ENCODE results near the gene OSBPL2. TPM values are rescaled to one million over a fixed set of nuclear protein-coding genes. Genes with fewer than 3 reads are reported as not detected.

The OSBPL2 gene
- polyA plus RNA-seq, 1 donor (not counting 4 experiments of a cell fraction or from before 2014, with no cell fraction given) = 15.9 TPM

- H4K20me1 ChIP-seq (ENCODE audit: control insufficient read depth, extremely low read depth, insufficient read depth, low read length) = peaks cover 12% of the 10 kb centered on the region
- H3K4me2 ChIP-seq (ENCODE audit: control insufficient read depth, extremely low read depth, insufficient read depth, low read depth, low read length) = peak overlapping the region; percentile 37
- H2AFZ ChIP-seq (ENCODE audit: control insufficient read depth, low read length) = no peak overlapping the region
- H3K27ac ChIP-seq (ENCODE audit: control insufficient read depth, insufficient read depth, low read length) = no peak overlapping the region
- no peaks in the 10 kb centered on the region for H3K9me1 ChIP-seq (ENCODE audit: control insufficient read depth, extremely low read depth, insufficient read depth, low read length)
- dilution Hi-C loops (cut with MboI; ENCODE audit: extremely low pct_ligation_motif_present, low sequenced_read_pairs) = no loop called here
- no peak for DNase-seq (ENCODE audit: low read depth, low spot score)
- no peak overlapping the region for H3K9ac ChIP-seq (ENCODE audit: control insufficient read depth, extremely low read depth, insufficient read depth, low read length)
- peaks cover 49 to 52% of the 10 kb centered on the region in 2 experiments for H3K36me3 ChIP-seq (ENCODE audit: control insufficient read depth in 2 of 2, extremely low read depth in 1 of 2, insufficient read depth in 2 of 2, low read length in 2 of 2)
- H3K4me3 ChIP-seq (ENCODE audit: control insufficient read depth in 2 of 3, extremely low read depth in 1 of 3, insufficient read depth in 2 of 3, low read depth in 1 of 3, low read length in 3 of 3) = no peak overlapping the region
- no peak for FAIRE-seq
- no peaks in the 10 kb centered on the region for H3K27me3 ChIP-seq (ENCODE audit: control insufficient read depth, extremely low read depth, insufficient read depth, low read length)
- peaks cover 1% of the 10 kb centered on the region for H3K79me2 ChIP-seq (ENCODE audit: control insufficient read depth, insufficient read depth, low read length)
- TF ChIP-seq CTCF (optimal IDR thresholded peaks at IDR 0.05 in 1 of 3, IDR thresholded peaks at IDR 0.05 in 1 of 3, conservative IDR thresholded peaks at IDR 0.05 in 1 of 3; ENCODE audit: extremely low read depth in 1 of 3, insufficient read depth in 2 of 3, low read length in 3 of 3) (no peak), EZH2 (IDR thresholded peaks at IDR 0.05; ENCODE audit: low read length) (no peak)
- no peaks in the 10 kb centered on the region for H3K9me3 ChIP-seq (ENCODE audit: control insufficient read depth, low read depth, low read length)
- peaks cover 11% of the 10 kb centered on the region for H3K4me1 ChIP-seq (ENCODE audit: control insufficient read depth, extremely low read depth, insufficient read depth, low read length)
Observed at GRCh38 chr20:62317167-62317655, 78.9 kb downstream of the OSBPL2 start.

- no peak overlapping the region for H3K4me3 ChIP-seq (ENCODE audit: control insufficient read depth in 2 of 3, extremely low read depth in 1 of 3, insufficient read depth in 2 of 3, low read depth in 1 of 3, low read length in 3 of 3)
- no peaks in the 10 kb centered on the region for H3K9me1 ChIP-seq (ENCODE audit: control insufficient read depth, extremely low read depth, insufficient read depth, low read length)
- no peak overlapping the region for H3K9ac ChIP-seq (ENCODE audit: control insufficient read depth, extremely low read depth, insufficient read depth, low read length)
- dilution Hi-C loops (cut with MboI; ENCODE audit: extremely low pct_ligation_motif_present, low sequenced_read_pairs) = no loop called here
- H3K4me1 ChIP-seq (ENCODE audit: control insufficient read depth, extremely low read depth, insufficient read depth, low read length) = peaks cover 11% of the 10 kb centered on the region
- H3K27ac ChIP-seq (ENCODE audit: control insufficient read depth, insufficient read depth, low read length) = no peak overlapping the region
- DNase-seq (ENCODE audit: low read depth, low spot score) (no peak), FAIRE-seq (no peak)
- TF ChIP-seq EZH2 (IDR thresholded peaks at IDR 0.05; ENCODE audit: low read length) (no peak), CTCF (optimal IDR thresholded peaks at IDR 0.05 in 1 of 3, IDR thresholded peaks at IDR 0.05 in 1 of 3, conservative IDR thresholded peaks at IDR 0.05 in 1 of 3; ENCODE audit: extremely low read depth in 1 of 3, insufficient read depth in 2 of 3, low read length in 3 of 3) (no peak)
- H3K9me3 ChIP-seq (ENCODE audit: control insufficient read depth, low read depth, low read length) = no peaks in the 10 kb centered on the region
- H4K20me1 ChIP-seq (ENCODE audit: control insufficient read depth, extremely low read depth, insufficient read depth, low read length) = peaks cover 9% of the 10 kb centered on the region
- H3K4me2 ChIP-seq (ENCODE audit: control insufficient read depth, extremely low read depth, insufficient read depth, low read depth, low read length) = no peak overlapping the region
- H3K79me2 ChIP-seq (ENCODE audit: control insufficient read depth, insufficient read depth, low read length) = peaks cover 1% of the 10 kb centered on the region
- no peak overlapping the region for H2AFZ ChIP-seq (ENCODE audit: control insufficient read depth, low read length)
- no peaks in the 10 kb centered on the region for H3K27me3 ChIP-seq (ENCODE audit: control insufficient read depth, extremely low read depth, insufficient read depth, low read length)
- H3K36me3 ChIP-seq (ENCODE audit: control insufficient read depth in 2 of 2, extremely low read depth in 1 of 2, insufficient read depth in 2 of 2, low read length in 2 of 2) = peaks cover 44 to 48% of the 10 kb centered on the region in 2 experiments
Observed at GRCh38 chr20:62318400-62319345, 80.4 kb downstream of the OSBPL2 start.

Measured in keratinocyte (primary cell).